ENCODE measurements around the gene SHISA6. TPM values are rescaled to one million over a fixed set of nuclear protein-coding genes. Genes with fewer than 3 reads are reported as not detected.

The SHISA6 gene
- polyA plus RNA-seq, 1 experiment: not detected

GRCh38 chr17:11486101-11486867, 245.3 kb downstream of the SHISA6 start:
- ChIA-PET CTCF (no interaction called here), POLR2A (no interaction called here)
- Histone ChIP-seq H3K27me3 (ENCODE audit: control insufficient read depth, insufficient read depth, low read length) (no peaks in the 10 kb centered on the region), H3K4me3 (ENCODE audit: low read depth, low read length) (no peak overlapping the region), H3K36me3 (ENCODE audit: control insufficient read depth, insufficient read depth, low read length) (no peaks in the 10 kb centered on the region)
- no peak for DNase-seq (ENCODE audit: low read depth)
- no peak for TF ChIP-seq CTCF (IDR thresholded peaks at IDR 0.05; ENCODE audit: insufficient read depth, low read depth, low read length)

- no peaks in the 10 kb centered on the region for H3K36me3 ChIP-seq (ENCODE audit: control insufficient read depth, insufficient read depth, low read length)
- H3K4me3 ChIP-seq (ENCODE audit: low read depth, low read length): no peak overlapping the region
- POLR2A ChIA-PET: no interaction called here
- H3K27me3 ChIP-seq (ENCODE audit: control insufficient read depth, insufficient read depth, low read length): no peaks in the 10 kb centered on the region
- CTCF ChIA-PET: no interaction called here
- no peak for TF ChIP-seq CTCF (IDR thresholded peaks at IDR 0.05; ENCODE audit: insufficient read depth, low read depth, low read length)
- no peak for DNase-seq (ENCODE audit: low read depth)
Observed at GRCh38 chr17:11486868-11487310, 245.9 kb downstream of the SHISA6 start.

- Histone ChIP-seq H3K4me3 (ENCODE audit: low read depth, low read length) (no peak overlapping the region), H3K36me3 (ENCODE audit: control insufficient read depth, insufficient read depth, low read length) (no peaks in the 10 kb centered on the region), H3K27me3 (ENCODE audit: control insufficient read depth, insufficient read depth, low read length) (no peaks in the 10 kb centered on the region)
- no peak for DNase-seq (ENCODE audit: low read depth)
- TF ChIP-seq CTCF (IDR thresholded peaks at IDR 0.05; ENCODE audit: insufficient read depth, low read depth, low read length): no peak
- POLR2A ChIA-PET: no interaction called here
- CTCF ChIA-PET: no interaction called here
Observed at GRCh38 chr17:11487469-11487868, 246.5 kb downstream of the SHISA6 start.

GRCh38 chr17:11488407-11488806, 247.4 kb downstream of the SHISA6 start:
- no peak for DNase-seq (ENCODE audit: low read depth)
- POLR2A ChIA-PET: no interaction called here
- H3K36me3 ChIP-seq (ENCODE audit: control insufficient read depth, insufficient read depth, low read length): no peaks in the 10 kb centered on the region
- H3K27me3 ChIP-seq (ENCODE audit: control insufficient read depth, insufficient read depth, low read length): no peaks in the 10 kb centered on the region
- no peak for TF ChIP-seq CTCF (IDR thresholded peaks at IDR 0.05; ENCODE audit: insufficient read depth, low read depth, low read length)
- no peak overlapping the region for H3K4me3 ChIP-seq (ENCODE audit: low read depth, low read length)
- CTCF ChIA-PET: interaction anchor here (0.6 kb wide), 1 partner anchor 1627 kb away, joined by 3 read pairs; no protein-coding TSS in a partner anchor

- no peak for TF ChIP-seq CTCF (IDR thresholded peaks at IDR 0.05; ENCODE audit: insufficient read depth, low read depth, low read length)
- H3K4me3 ChIP-seq (ENCODE audit: low read depth, low read length): no peak overlapping the region
- no peak for DNase-seq (ENCODE audit: low read depth)
- ChIA-PET CTCF (interaction anchor here (0.6 kb wide), 1 partner anchor 199 kb away, joined by 4 read pairs; no protein-coding TSS in a partner anchor), POLR2A (no interaction called here)
- no peaks in the 10 kb centered on the region for H3K36me3 ChIP-seq (ENCODE audit: control insufficient read depth, insufficient read depth, low read length)
- no peaks in the 10 kb centered on the region for H3K27me3 ChIP-seq (ENCODE audit: control insufficient read depth, insufficient read depth, low read length)
Observed at GRCh38 chr17:11490171-11490755, 249.2 kb downstream of the SHISA6 start.
